ENCODE results near the gene MYMX.

MYMX gene

GRCh38 chr6:44198684-44199083 is 18.0 kb upstream of the MYMX start (continued):
- TF ChIP-seq ZNF8 (CRISPR knock-in tag; IDR thresholded peaks at IDR 0.05) (no peak), ARNTL (CRISPR knock-in tag; IDR thresholded peaks at IDR 0.05; ENCODE audit: borderline replicate concordance, low read depth) (no peak), ZNF565 (CRISPR knock-in tag; conservative IDR thresholded peaks at IDR 0.05; ENCODE audit: low read depth) (no peak), CSDC2 (CRISPR knock-in tag; IDR thresholded peaks at IDR 0.05) (no peak), ZNF70 (CRISPR knock-in tag; IDR thresholded peaks at IDR 0.05) (no peak), POU6F1 (CRISPR knock-in tag; IDR thresholded peaks at IDR 0.05; ENCODE audit: borderline replicate concordance, low read depth) (no peak), OSR1 (CRISPR knock-in tag; IDR thresholded peaks at IDR 0.05) (no peak), BACH2 (CRISPR knock-in tag; IDR thresholded peaks at IDR 0.05; ENCODE audit: borderline replicate concordance) (no peak), ESRRG (CRISPR knock-in tag; IDR thresholded peaks at IDR 0.05) (no peak)

GRCh38 chr6:44199883-44200282 is 16.8 kb upstream of the MYMX start:
- TF ChIP-seq ZNF70 (CRISPR knock-in tag; IDR thresholded peaks at IDR 0.05) (no peak), ISL1 (CRISPR knock-in tag; IDR thresholded peaks at IDR 0.05) (no peak), TSHZ2 (CRISPR knock-in tag; IDR thresholded peaks at IDR 0.05) (no peak), ESRRG (CRISPR knock-in tag; IDR thresholded peaks at IDR 0.05) (no peak), CSDC2 (CRISPR knock-in tag; IDR thresholded peaks at IDR 0.05) (no peak), RARB (CRISPR knock-in tag; IDR thresholded peaks at IDR 0.05) (no peak), ZFP30 (CRISPR knock-in tag; IDR thresholded peaks at IDR 0.05) (no peak), POU6F1 (CRISPR knock-in tag; IDR thresholded peaks at IDR 0.05; ENCODE audit: borderline replicate concordance, low read depth) (no peak), BACH2 (CRISPR knock-in tag; IDR thresholded peaks at IDR 0.05; ENCODE audit: borderline replicate concordance) (no peak), ZNF8 (CRISPR knock-in tag; IDR thresholded peaks at IDR 0.05) (no peak), GLIS3 (CRISPR knock-in tag; IDR thresholded peaks at IDR 0.05) (no peak), TCF4 (CRISPR knock-in tag; IDR thresholded peaks at IDR 0.05; ENCODE audit: borderline replicate concordance) (no peak), CSRNP3 (CRISPR knock-in tag; IDR thresholded peaks at IDR 0.05) (no peak), ZNF565 (CRISPR knock-in tag; conservative IDR thresholded peaks at IDR 0.05; ENCODE audit: low read depth) (no peak), PPARA (CRISPR knock-in tag; IDR thresholded peaks at IDR 0.05; ENCODE audit: borderline replicate concordance) (no peak), OSR1 (CRISPR knock-in tag; IDR thresholded peaks at IDR 0.05) (no peak), ZFP3 (CRISPR knock-in tag; IDR thresholded peaks at IDR 0.05) (no peak), ARNTL (CRISPR knock-in tag; IDR thresholded peaks at IDR 0.05; ENCODE audit: borderline replicate concordance, low read depth) (no peak), TOX (CRISPR knock-in tag; IDR thresholded peaks at IDR 0.05; ENCODE audit: borderline replicate concordance) (no peak), SNAI2 (CRISPR knock-in tag; IDR thresholded peaks at IDR 0.05) (no peak)
- no peak for ATAC-seq

GRCh38 chr6:44201200-44201599 is 15.5 kb upstream of the MYMX start:
- ATAC-seq, result no peak
- no peak for TF ChIP-seq ARNTL (CRISPR knock-in tag; IDR thresholded peaks at IDR 0.05; ENCODE audit: borderline replicate concordance, low read depth)
- TF ChIP-seq SNAI2 (CRISPR knock-in tag; IDR thresholded peaks at IDR 0.05), result no peak
- TF ChIP-seq ZNF70 (CRISPR knock-in tag; IDR thresholded peaks at IDR 0.05), result no peak
- TF ChIP-seq RARB (CRISPR knock-in tag; IDR thresholded peaks at IDR 0.05), result no peak
- TF ChIP-seq CSRNP3 (CRISPR knock-in tag; IDR thresholded peaks at IDR 0.05), result no peak
- no peak for TF ChIP-seq ZFP3 (CRISPR knock-in tag; IDR thresholded peaks at IDR 0.05)
- no peak for TF ChIP-seq TSHZ2 (CRISPR knock-in tag; IDR thresholded peaks at IDR 0.05)
- TF ChIP-seq ZNF8 (CRISPR knock-in tag; IDR thresholded peaks at IDR 0.05), result no peak
- no peak for TF ChIP-seq ZFP30 (CRISPR knock-in tag; IDR thresholded peaks at IDR 0.05)
- no peak for TF ChIP-seq ZNF565 (CRISPR knock-in tag; conservative IDR thresholded peaks at IDR 0.05; ENCODE audit: low read depth)
- no peak for TF ChIP-seq POU6F1 (CRISPR knock-in tag; IDR thresholded peaks at IDR 0.05; ENCODE audit: borderline replicate concordance, low read depth)
- no peak for TF ChIP-seq CSDC2 (CRISPR knock-in tag; IDR thresholded peaks at IDR 0.05)
